HTR-8/SVneo (cell line): ENCODE results near the gene SPOCK1.

Source experiments
- DNase-seq: peaks from one replicate; pipeline ENCODE4 v3.0.0; 2011; ENCODE audit warnings: low spot score, mixed read lengths; ENCODE audit not compliant: insufficient read length
- FAIRE-seq: peaks from 2 replicates; lab custom pipeline; 2011; peaks lifted over from hg19 to GRCh38; lab: Jason Lieb, UNC

The SPOCK1 gene

DNA sequence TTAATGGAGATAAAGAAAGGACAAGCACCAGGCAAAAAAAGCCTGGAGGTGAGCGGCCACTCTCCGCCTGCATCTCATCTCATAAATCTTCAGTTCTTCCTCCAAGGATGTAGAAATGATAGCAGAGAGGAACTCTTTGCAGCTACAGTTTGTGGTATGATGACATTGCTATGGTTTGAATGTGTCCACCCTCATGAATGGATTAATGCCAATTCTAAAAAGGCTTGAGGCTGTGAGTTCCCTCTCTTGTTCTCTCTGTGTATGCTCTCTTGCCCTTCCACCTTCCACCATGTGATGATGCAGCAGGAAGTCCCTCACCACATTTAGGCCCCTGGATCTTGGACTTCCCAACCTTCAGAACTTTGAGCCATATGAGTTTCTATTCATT, 126.4 kb downstream of the SPOCK1 start:
- no peak for FAIRE-seq

GRCh38 chr5:137372016-137372772, 126.9 kb downstream of the SPOCK1 start:
- DNase-seq (no peak), FAIRE-seq (no peak)

More for the DNA sequence above, 126.4 kb downstream of the SPOCK1 start:
- no peak for DNase-seq

- peak; percentile 35 for DNase-seq
- FAIRE-seq = peak; percentile 58
Measured at GRCh38 chr5:137370096-137371071, 128.7 kb downstream of the SPOCK1 start.

- DNase-seq (no peak), FAIRE-seq (no peak)
Measured at GRCh38 chr5:137368651-137369050, 130.5 kb downstream of the SPOCK1 start.

DNA sequence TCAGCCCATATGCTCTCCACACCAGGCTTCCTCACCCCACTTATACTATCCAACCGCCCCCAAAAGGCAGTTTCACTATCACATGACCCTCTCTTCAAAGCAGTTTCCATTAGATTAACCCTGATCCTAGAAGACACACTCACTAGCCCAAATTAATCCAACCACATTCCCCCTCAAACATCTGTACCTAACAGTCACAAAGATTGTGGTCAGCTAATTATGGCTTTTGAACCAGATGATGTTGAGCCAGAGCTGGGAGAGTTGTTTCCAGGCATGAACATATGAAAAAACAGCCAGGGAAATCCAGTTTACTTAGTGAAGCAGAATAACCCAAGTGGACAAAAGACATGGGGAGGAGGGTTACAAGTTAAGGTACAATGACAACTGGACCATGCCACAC, 131.2 kb downstream of the SPOCK1 start:
- FAIRE-seq (no peak), DNase-seq (no peak)

DNA sequence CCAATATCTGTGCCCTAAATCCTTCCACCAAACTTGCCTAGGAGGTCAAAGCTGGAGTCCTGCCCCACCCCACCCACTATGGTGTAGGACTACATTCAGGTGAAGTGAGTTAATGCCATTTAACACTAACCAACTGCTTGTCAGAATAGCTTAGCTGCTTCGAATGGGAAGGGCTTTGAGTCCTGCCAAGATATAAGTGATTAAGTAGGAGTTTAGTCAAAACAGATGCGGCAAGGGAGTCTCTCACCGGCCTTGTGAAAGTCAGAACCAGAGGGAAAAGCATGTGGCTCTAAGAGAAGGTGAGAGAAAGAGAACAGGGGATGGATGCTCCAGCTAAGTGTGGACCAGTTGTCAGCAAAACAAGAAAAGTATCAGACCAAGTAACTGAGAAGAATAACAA, 132.6 kb downstream of the SPOCK1 start:
- DNase-seq (no peak), FAIRE-seq (no peak)

DNA sequence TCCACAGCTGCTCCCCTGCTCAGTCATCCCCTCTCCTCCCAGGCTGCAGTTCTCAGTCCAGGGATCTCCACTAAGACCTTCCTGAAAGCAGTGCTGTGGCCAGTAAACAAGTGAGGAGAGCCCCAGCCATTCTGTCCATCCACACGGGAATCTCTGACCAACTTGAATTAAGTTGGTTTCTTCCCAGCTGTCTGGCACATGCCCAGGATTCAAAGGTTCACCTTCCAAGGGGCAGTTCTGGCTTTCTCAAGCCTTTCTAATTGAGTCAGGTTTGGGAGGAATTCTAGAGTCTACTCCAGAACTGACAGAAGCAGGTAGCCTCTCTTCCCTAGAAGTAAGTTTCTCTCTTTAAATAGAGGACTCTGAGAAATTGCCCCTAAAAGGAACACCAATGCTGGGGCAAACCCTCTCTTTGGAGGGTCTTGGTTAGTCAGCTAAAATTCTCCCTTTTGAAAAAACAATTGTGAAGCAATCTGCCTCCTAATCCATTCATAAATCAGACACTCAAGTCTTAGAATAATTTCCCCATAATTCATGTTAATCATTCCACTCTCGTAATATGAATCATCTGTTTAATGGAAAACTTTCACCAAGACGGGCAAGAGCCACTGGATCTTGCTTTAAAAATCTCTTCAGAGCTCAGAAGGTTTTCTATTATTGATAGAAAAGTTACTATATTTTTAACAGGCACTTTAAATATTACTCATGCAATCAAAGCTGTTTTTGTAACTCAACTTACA, 133.8 kb downstream of the SPOCK1 start:
- no peak for FAIRE-seq
- no peak for DNase-seq

DNA sequence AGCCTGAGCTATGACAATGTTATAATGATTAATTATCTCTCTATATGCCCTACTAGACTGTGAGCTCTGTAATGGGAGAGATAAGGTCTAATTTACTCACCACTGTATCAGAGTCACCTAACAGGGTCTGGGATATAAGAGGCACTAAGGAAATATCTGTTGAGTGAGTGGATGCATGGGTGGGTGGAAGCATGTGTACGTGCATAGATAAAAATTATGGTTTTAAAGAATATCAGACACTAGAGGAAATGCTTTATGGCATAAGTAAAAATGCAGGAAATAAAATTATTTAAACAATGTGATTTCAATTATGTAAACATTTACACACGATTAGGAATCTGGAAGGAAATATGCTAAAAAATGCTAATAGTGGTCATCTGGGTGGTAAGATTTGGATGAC, 137.8 kb downstream of the SPOCK1 start:
- no peak for FAIRE-seq
- DNase-seq = no peak

GRCh38 chr5:137360607-137361006, 138.5 kb downstream of the SPOCK1 start:
- FAIRE-seq (no peak), DNase-seq (no peak)

DNA sequence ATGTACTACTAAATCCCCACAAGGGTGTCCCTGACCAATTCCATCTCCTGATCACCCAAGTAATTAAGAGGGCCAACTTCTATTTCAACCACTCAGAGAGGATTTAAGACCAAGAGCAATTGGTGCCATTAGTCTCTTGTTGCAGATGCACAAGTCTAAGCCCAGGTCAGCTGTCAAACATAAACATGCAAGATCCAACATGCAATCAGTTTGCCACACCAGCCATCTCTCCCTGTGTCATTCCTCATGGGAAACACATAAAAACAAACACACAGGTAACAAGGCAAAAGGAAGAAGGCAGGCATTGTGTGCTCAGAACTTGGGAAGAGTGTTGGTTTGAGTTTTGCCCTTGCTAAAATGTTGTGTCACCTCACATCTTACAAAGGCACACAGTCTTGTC, 139.2 kb downstream of the SPOCK1 start:
- no peak for FAIRE-seq
- DNase-seq = no peak

- FAIRE-seq (no peak), DNase-seq (no peak)
Measured at GRCh38 chr5:137357436-137357835, 141.7 kb downstream of the SPOCK1 start.

GRCh38 chr5:137356127-137356526, 143.0 kb downstream of the SPOCK1 start:
- DNase-seq (no peak), FAIRE-seq (no peak)

- DNase-seq (no peak), FAIRE-seq (no peak)
Measured at GRCh38 chr5:137355708-137356107, 143.4 kb downstream of the SPOCK1 start.

- no peak for FAIRE-seq
Measured at GRCh38 chr5:137352095-137352494, 147.0 kb downstream of the SPOCK1 start.

GRCh38 chr5:137350791-137351190, 148.3 kb downstream of the SPOCK1 start:
- FAIRE-seq = no peak
- DNase-seq = no peak

More at GRCh38 chr5:137352095-137352494, 147.0 kb downstream of the SPOCK1 start:
- no peak for DNase-seq

DNA sequence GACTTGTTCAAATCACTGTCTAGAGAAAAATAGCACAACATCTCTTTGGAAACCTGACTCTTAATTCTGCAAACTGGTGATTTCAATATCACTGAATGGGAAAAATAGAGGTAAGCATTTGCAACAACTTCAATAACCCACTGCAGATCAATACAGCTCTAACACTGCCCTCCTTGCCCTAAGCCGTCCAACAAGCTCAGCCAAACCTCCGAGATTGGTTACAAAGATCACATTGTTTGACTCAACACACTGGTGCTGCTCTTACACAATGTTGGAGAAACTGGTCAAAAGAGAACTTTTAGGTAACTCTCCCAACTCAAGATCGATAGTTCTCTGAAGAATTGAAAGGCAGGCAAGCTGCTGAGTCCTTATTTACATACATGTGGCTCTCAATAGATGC, 150.4 kb downstream of the SPOCK1 start:
- FAIRE-seq = no peak
- DNase-seq = no peak

- DNase-seq (no peak), FAIRE-seq (no peak)
Measured at GRCh38 chr5:137347865-137348264, 151.3 kb downstream of the SPOCK1 start.

GRCh38 chr5:137346281-137346680, 152.8 kb downstream of the SPOCK1 start:
- FAIRE-seq (no peak), DNase-seq (no peak)

DNA sequence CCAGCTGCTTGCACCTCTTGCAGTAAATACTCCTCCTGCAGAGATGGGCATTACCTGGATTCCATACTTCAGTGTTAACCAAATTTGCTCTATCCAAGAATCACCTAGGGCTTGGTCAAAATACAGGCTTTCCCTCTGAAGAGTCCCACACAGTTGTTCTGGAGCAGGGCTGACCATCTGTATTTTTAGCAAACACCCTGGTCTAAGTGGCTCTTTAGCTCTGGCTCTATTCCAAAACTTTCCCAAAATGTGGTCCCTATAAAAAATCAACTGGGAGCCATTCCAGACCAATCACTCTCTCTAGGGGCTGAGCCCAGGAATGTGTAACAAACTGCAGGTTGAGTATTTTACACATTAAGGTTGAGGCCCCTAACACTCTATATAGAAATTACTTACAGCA, 153.7 kb downstream of the SPOCK1 start:
- FAIRE-seq (no peak), DNase-seq (no peak)

- FAIRE-seq (no peak), DNase-seq (peak; percentile 41)
Measured at GRCh38 chr5:137344723-137345322, 154.3 kb downstream of the SPOCK1 start.
